Epithelial cell of esophagus (primary cell): ENCODE data around the gene FAM222A.

Experiments
- DNase-seq: peaks from one replicate; pipeline ENCODE4 v3.0.0; 2010; ENCODE audit warnings: low read depth
- H3K4me3 ChIP-seq: 2 replicates; pipeline ENCODE4 v1.5.1; 2011; ENCODE audit warnings: mild to moderate bottlenecking, low read length, control low read depth
- TF ChIP-seq, protein P1 (sequence below): IDR thresholded peaks from 2 replicates; pipeline ENCODE4 v1.5.1; 2011; ENCODE audit warnings: low read depth, mild to moderate bottlenecking, low read length, control low read depth, inconsistent platforms; ENCODE audit not compliant: insufficient read depth; ENCODE audit errors: missing control alignments

FAM222A gene

DNA sequence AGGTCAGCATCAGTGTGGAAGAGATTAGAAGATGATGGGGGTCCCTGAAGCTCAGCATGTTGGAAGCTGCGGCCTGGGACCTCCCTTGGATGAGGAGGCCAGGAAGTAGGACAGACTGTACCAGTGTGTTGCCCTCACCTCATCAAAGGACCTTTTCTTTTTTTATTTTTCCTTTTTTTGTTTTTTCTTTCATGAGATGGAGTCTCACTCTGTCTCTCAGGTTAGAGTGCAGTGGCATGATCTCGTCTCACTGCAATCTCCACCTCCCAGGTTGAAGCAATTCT is 16.4 kb upstream of the FAM222A start:
- TF ChIP-seq, protein P1, sequence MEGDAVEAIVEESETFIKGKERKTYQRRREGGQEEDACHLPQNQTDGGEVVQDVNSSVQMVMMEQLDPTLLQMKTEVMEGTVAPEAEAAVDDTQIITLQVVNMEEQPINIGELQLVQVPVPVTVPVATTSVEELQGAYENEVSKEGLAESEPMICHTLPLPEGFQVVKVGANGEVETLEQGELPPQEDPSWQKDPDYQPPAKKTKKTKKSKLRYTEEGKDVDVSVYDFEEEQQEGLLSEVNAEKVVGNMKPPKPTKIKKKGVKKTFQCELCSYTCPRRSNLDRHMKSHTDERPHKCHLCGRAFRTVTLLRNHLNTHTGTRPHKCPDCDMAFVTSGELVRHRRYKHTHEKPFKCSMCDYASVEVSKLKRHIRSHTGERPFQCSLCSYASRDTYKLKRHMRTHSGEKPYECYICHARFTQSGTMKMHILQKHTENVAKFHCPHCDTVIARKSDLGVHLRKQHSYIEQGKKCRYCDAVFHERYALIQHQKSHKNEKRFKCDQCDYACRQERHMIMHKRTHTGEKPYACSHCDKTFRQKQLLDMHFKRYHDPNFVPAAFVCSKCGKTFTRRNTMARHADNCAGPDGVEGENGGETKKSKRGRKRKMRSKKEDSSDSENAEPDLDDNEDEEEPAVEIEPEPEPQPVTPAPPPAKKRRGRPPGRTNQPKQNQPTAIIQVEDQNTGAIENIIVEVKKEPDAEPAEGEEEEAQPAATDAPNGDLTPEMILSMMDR, result no peak
- DNase-seq, result no peak
- no peak overlapping the region for H3K4me3 ChIP-seq

DNA sequence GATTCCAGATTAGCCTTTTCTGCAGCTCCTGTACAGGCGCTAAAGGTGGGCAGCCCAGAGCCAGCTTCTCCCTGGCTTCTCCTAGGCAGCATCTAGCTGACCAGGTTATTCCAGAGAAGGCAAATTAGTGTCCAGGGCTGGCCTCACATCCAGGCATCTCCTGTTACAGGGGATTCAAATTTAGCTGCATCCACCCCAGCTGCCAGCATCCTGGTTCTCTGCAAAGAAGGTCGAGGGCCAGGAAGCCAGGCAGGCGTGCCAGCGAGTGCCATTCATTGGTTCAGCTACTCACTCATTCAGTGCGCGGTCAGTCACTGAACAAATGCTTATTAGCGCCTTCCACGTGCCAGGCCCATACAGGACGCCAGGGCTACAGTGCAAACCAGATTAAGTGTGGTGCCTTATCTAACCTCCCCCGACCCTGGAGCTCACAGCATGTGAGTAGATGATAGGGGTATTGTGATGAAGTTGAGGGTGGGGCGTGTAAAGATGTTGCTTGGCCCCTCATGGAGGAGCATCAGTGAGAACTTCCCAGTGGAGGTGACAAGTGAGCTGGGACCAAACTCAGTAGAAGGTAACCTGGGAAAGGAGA is 15.7 kb upstream of the FAM222A start:
- no peak for DNase-seq
- TF ChIP-seq, protein P1, result no peak
- no peak overlapping the region for H3K4me3 ChIP-seq

DNA sequence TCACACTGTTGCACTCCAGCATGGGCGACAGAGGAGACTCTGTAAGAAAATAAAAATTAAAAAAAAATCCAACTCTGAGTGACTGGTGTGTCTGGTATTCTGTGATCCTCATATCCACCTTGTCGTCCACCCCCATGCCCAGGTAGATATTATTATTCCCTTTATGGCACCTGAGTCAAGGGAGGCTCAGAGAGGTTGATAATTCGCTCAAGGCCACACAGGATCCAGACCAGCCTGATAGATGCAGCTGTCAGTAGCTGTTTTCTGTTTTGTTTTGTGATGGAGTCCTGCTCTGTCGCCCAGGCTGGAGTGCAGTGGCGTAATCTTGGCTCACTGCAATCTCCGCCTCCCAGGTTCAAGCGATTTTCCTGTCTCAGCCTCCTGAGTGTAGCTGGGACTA is 14.8 kb upstream of the FAM222A start:
- no peak overlapping the region for H3K4me3 ChIP-seq
- TF ChIP-seq, protein P1, result no peak
- no peak for DNase-seq

DNA sequence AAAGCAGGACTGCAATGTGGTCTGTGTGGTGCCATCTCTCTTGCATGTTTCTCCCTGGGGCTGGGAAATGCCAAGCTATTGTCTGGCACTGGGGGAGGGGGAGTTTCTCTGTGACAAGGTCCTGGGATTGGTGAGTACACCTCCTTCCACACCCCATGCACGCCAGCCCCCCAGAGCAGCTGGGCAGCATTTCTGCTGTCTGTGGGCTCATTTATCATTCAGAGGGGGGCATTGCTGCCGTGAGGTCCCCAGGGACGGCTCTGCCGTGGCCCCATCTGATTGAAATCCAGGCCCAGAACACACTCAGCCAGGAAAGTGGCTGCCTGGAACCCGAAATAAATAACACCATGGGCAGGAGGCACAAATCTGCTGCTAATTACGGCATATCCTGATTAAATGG is 12.6 kb upstream of the FAM222A start:
- DNase-seq, result no peak
- H3K4me3 ChIP-seq, result no peak overlapping the region
- TF ChIP-seq, protein P1, result no peak

DNA sequence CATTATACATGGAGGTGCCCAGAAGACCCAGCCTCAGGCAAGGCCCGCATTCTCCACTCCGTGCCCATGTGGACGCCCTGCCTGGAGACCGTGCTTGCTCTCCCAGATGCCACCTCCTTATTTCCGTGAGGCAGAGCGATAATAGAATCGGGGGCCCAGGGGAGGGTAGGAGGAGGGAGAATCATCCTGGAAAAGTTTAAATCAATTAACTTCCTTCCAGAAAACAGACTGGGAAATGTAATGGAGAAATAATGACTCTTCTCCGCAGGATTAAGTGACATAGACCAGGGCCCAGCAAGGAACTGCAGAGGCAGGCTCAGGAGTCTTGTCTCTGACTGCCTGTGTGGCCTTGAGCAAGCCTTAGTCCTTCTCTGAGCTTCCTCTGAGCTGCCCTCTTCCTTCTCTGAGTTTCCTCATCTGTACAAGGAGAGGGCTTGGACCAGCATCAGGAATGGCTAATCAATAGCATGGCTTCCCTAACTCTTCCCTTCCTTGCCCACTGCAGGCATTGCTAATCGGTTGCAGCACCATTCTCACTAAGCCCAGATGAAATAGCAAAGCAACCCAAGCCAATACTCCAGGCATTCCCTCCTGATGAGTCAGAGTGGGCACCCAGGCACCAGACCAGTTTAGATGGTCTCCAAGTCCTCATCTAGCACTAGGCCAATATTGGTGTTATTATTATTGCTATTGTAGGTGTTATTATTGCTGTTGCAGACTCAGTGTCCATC is 11.3 kb upstream of the FAM222A start:
- TF ChIP-seq, protein P1, result no peak
- no peak for DNase-seq
- H3K4me3 ChIP-seq, result no peak overlapping the region

DNA sequence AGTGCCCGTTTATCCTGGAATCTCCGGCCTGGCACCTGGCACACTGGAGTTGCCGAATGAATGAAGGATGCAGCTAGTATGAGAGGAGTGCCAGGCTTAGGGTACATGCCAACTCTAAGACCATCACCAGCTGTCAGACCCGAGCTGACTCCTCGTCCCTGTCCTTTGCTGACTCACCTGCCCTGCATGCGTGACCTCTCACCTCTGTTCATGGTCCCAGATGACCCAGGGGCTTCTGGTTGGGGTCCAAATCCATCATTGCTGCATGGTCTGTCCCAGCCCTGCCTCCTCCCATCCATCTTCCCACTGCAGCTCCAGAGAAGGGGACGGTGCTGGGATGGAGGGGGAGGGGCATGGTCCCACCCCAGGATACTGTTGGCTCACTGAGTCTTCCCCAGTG is 9.9 kb upstream of the FAM222A start:
- DNase-seq, result no peak
- TF ChIP-seq, protein P1, result no peak

More for the DNA sequence above, 9.9 kb upstream of the FAM222A start:
- no peak overlapping the region for H3K4me3 ChIP-seq
